ENCODE measurements around the gene CTNNA1.

The CTNNA1 gene

GRCh38 chr5:138936225-138936967 lies 183.2 kb downstream of the CTNNA1 start:
- no peak for DNase-seq

- no peak for DNase-seq
Measured at GRCh38 chr5:138936968-138937345, 183.7 kb downstream of the CTNNA1 start.

- no peak for DNase-seq
Measured at GRCh38 chr5:138937392-138938387, 184.5 kb downstream of the CTNNA1 start.

- DNase-seq, result no peak
Measured at GRCh38 chr5:138938526-138938925, 185.3 kb downstream of the CTNNA1 start.

GRCh38 chr5:138942066-138942465 lies 188.8 kb downstream of the CTNNA1 start:
- no peak for DNase-seq

- no peak for DNase-seq
Measured at GRCh38 chr5:138942861-138943260, 189.6 kb downstream of the CTNNA1 start.

- no peak for DNase-seq
Measured at GRCh38 chr5:138943599-138944173, 190.5 kb downstream of the CTNNA1 start.

- DNase-seq, result no peak
Measured at GRCh38 chr5:138944527-138945322, 191.5 kb downstream of the CTNNA1 start.

GRCh38 chr5:138945421-138946240 lies 192.4 kb downstream of the CTNNA1 start:
- DNase-seq, result no peak

GRCh38 chr5:138946241-138946623 lies 193.0 kb downstream of the CTNNA1 start:
- DNase-seq, result no peak

- no peak for DNase-seq
Measured at GRCh38 chr5:138946831-138947560, 193.8 kb downstream of the CTNNA1 start.

GRCh38 chr5:138947780-138948179 lies 194.6 kb downstream of the CTNNA1 start:
- DNase-seq, result no peak

GRCh38 chr5:138948471-138949222 lies 195.4 kb downstream of the CTNNA1 start:
- DNase-seq, result no peak

GRCh38 chr5:138949223-138949574 lies 196.0 kb downstream of the CTNNA1 start:
- DNase-seq, result no peak

GRCh38 chr5:138949988-138950387 lies 196.8 kb downstream of the CTNNA1 start:
- no peak for DNase-seq

- no peak for DNase-seq
Measured at GRCh38 chr5:138950421-138951031, 197.3 kb downstream of the CTNNA1 start.

- no peak for DNase-seq
Measured at GRCh38 chr5:138951091-138951985, 198.1 kb downstream of the CTNNA1 start.

GRCh38 chr5:138951986-138952735 lies 198.9 kb downstream of the CTNNA1 start:
- DNase-seq, result no peak

All from stimulated activated naive CD4-positive, alpha-beta T cell (primary cell).